SK-N-MC (cell line): ENCODE results near the gene PCGF5.
"Not testable (repeated sequence)": the region's sequence is repeated elsewhere in the genome, so short reads cannot be mapped to it uniquely, and the experiment has no call there.

Experiments used
- DNase-seq: peaks from one replicate; pipeline ENCODE4 v3.0.0-alpha.2; 2011; ENCODE audit warnings: low read depth, low spot score
- H3K27ac ChIP-seq: fragments of 200-600 bp; sonication (generic); 2 replicates; pipeline ENCODE4 v1.5.1; 2016; ENCODE audit warnings: mixed run types
- H3K36me3 ChIP-seq: fragments of 200-600 bp; sonication (generic); 2 replicates; pipeline ENCODE4 v1.6.1; 2017; ENCODE audit warnings: antibody characterized with exemption, low read length, mixed read lengths; ENCODE audit not compliant: insufficient read depth
- H3K4me3 ChIP-seq: fragments of 200-600 bp; sonication (generic); 2 replicates; pipeline ENCODE4 v1.5.1; 2016
- H3K9ac ChIP-seq: fragments of 200-600 bp; sonication (generic); 2 replicates; pipeline ENCODE4 v1.8.0; 2017; ENCODE audit warnings: mixed run types, mixed read lengths; ENCODE audit not compliant: insufficient read length
- H3K9me3 ChIP-seq: fragments of 200-600 bp; sonication (generic); 2 replicates; pipeline ENCODE4 v1.6.1; 2017; ENCODE audit warnings: low read depth, mild to moderate bottlenecking, antibody characterized with exemption, low read length, moderate library complexity, mixed read lengths
- EZH2 ChIP-seq: fragments of 200-600 bp; sonication (generic); IDR thresholded peaks from one replicate; pipeline ENCODE4 v1.6.1; 2017; ENCODE audit warnings: antibody characterized with exemption
- FOXP2 ChIP-seq: optimal IDR thresholded peaks from 2 replicates; pipeline ENCODE3; 2011; ENCODE audit warnings: mild to moderate bottlenecking, moderate library complexity; ENCODE audit not compliant: insufficient read depth; ENCODE audit errors: extremely low read length, control extremely low read depth
- POLR2AphosphoS5 ChIP-seq: IDR thresholded peaks from 2 replicates; pipeline ENCODE4 v1.6.1; 2012; ENCODE audit warnings: mild to moderate bottlenecking, low read depth, low read length, borderline replicate concordance

Gene PCGF5

GRCh38 chr10:91220194-91220953, at the start of gene PCGF5:
TSS of gene PCGF5 (plus strand) at chr10:91220663. CDS start at chr10:91222872, 2,209 bp downstream.
- no peaks in the 10 kb centered on the region for H3K9me3 ChIP-seq
- no peak for TF ChIP-seq EZH2
- no peak for TF ChIP-seq FOXP2
- TF ChIP-seq POLR2AphosphoS5 = no peak
- peak within 1 kb of the TSS; percentile 70 for H3K4me3 ChIP-seq
- H3K9ac ChIP-seq = peak within 1 kb of the TSS; percentile 65
- no peak within 1 kb of the TSS for H3K27ac ChIP-seq
- no peaks in the 10 kb centered on the region for H3K36me3 ChIP-seq
- no peak for DNase-seq

- Histone ChIP-seq H3K9ac (no peak overlapping the region), H3K27ac (no peak overlapping the region), H3K9me3 (no peaks in the 10 kb centered on the region), H3K4me3 (no peak overlapping the region), H3K36me3 (no peaks in the 10 kb centered on the region; the same call in 1 of the 2 replicates)
- TF ChIP-seq POLR2AphosphoS5 (no peak), EZH2 (no peak), FOXP2 (no peak)
- DNase-seq = no peak
Observed at GRCh38 chr10:91171485-91171884, 49.0 kb upstream of the PCGF5 start.

GRCh38 chr10:91172348-91172747, 48.1 kb upstream of the PCGF5 start:
- no peak for DNase-seq
- TF ChIP-seq POLR2AphosphoS5 (no peak), FOXP2 (no peak), EZH2 (no peak)
- no peaks in the 10 kb centered on the region for H3K9me3 ChIP-seq

GRCh38 chr10:91185239-91185875, 35.1 kb upstream of the PCGF5 start:
- Histone ChIP-seq H3K36me3 (no peaks in the 10 kb centered on the region), H3K4me3 (no peak overlapping the region), H3K9ac (no peak overlapping the region), H3K9me3 (no peaks in the 10 kb centered on the region), H3K27ac (no peak overlapping the region)
- no peak for DNase-seq
- TF ChIP-seq POLR2AphosphoS5 = no peak
- no peak for TF ChIP-seq EZH2
- TF ChIP-seq FOXP2 = no peak

More at GRCh38 chr10:91172348-91172747, 48.1 kb upstream of the PCGF5 start:
- H3K4me3 ChIP-seq = no peak overlapping the region
- H3K27ac ChIP-seq = no peak overlapping the region
- no peak overlapping the region for H3K9ac ChIP-seq
- H3K36me3 ChIP-seq = no peaks in the 10 kb centered on the region; the same call in 1 of the 2 replicates

GRCh38 chr10:91187156-91187555, 33.3 kb upstream of the PCGF5 start:
- no peak overlapping the region for H3K4me3 ChIP-seq
- H3K9me3 ChIP-seq = no peaks in the 10 kb centered on the region
- no peaks in the 10 kb centered on the region for H3K36me3 ChIP-seq
- no peak overlapping the region for H3K9ac ChIP-seq
- H3K27ac ChIP-seq = no peak overlapping the region
- TF ChIP-seq POLR2AphosphoS5 = no peak
- TF ChIP-seq EZH2 = no peak
- no peak for DNase-seq

- not testable (repeated sequence) for DNase-seq, H3K9ac ChIP-seq, H3K27ac ChIP-seq
Observed at GRCh38 chr10:91188010-91188409, 32.5 kb upstream of the PCGF5 start.

GRCh38 chr10:91188889-91189288, 31.6 kb upstream of the PCGF5 start:
- no peak overlapping the region for H3K9ac ChIP-seq
- no peak overlapping the region for H3K4me3 ChIP-seq
- DNase-seq = no peak
- no peaks in the 10 kb centered on the region for H3K9me3 ChIP-seq
- H3K36me3 ChIP-seq = no peaks in the 10 kb centered on the region
- no peak overlapping the region for H3K27ac ChIP-seq
- TF ChIP-seq EZH2 (no peak), FOXP2 (no peak), POLR2AphosphoS5 (no peak)

More at GRCh38 chr10:91188010-91188409, 32.5 kb upstream of the PCGF5 start:
- not testable (repeated sequence) for H3K9me3 ChIP-seq, H3K4me3 ChIP-seq, H3K36me3 ChIP-seq

- H3K36me3 ChIP-seq = no peaks in the 10 kb centered on the region
- no peak overlapping the region for H3K9ac ChIP-seq
- no peak for DNase-seq
- no peaks in the 10 kb centered on the region for H3K9me3 ChIP-seq
- TF ChIP-seq POLR2AphosphoS5 = no peak
- TF ChIP-seq FOXP2 = no peak
- TF ChIP-seq EZH2 = no peak
- no peak overlapping the region for H3K27ac ChIP-seq
- no peak overlapping the region for H3K4me3 ChIP-seq
Observed at GRCh38 chr10:91190388-91190870, 30.0 kb upstream of the PCGF5 start.
